WTC11 (cell line): ENCODE data around the gene AFF2.

ENCODE experiments used
- E2F5 ChIP-seq: sonication (generic); formaldehyde crosslinking; IDR thresholded peaks from 2 replicates; pipeline ENCODE4 v1.8.1; 2022; ENCODE audit warnings: mild to moderate bottlenecking, moderate library complexity, missing genetic modification reagents
- ESRRA ChIP-seq: sonication (generic); formaldehyde crosslinking; IDR thresholded peaks from 2 replicates; pipeline ENCODE4 v1.8.1; 2022; ENCODE audit warnings: mild to moderate bottlenecking, missing genetic modification reagents, borderline replicate concordance
- FOXJ3 ChIP-seq: sonication (generic); formaldehyde crosslinking; IDR thresholded peaks from 2 replicates; pipeline ENCODE4 v1.9.0; 2021; ENCODE audit warnings: missing genetic modification reagents, mild to moderate bottlenecking, borderline replicate concordance
- FOXK1 ChIP-seq: sonication (generic); formaldehyde crosslinking; IDR thresholded peaks from 2 replicates; pipeline ENCODE4 v1.8.0; 2022; ENCODE audit warnings: mild to moderate bottlenecking, moderate library complexity, missing genetic modification reagents
- GABPB1 ChIP-seq: sonication (generic); formaldehyde crosslinking; IDR thresholded peaks from 2 replicates; pipeline ENCODE4 v1.8.1; 2023; ENCODE audit warnings: mild to moderate bottlenecking, missing genetic modification reagents
- HMGA2 ChIP-seq: fragments of 250-450 bp; sonication (Bioruptor Pico); IDR thresholded peaks from 2 replicates; pipeline ENCODE4 v1.4.0; 2021; ENCODE audit warnings: mild to moderate bottlenecking, moderate library complexity
- NFYB ChIP-seq: sonication (generic); formaldehyde crosslinking; conservative IDR thresholded peaks from 2 replicates; pipeline ENCODE4 v1.8.0; 2022; ENCODE audit warnings: low read depth, missing genetic modification reagents
- ZNF121 ChIP-seq: sonication (generic); formaldehyde crosslinking; IDR thresholded peaks from 2 replicates; pipeline ENCODE4 v1.8.0; 2023; ENCODE audit warnings: missing genetic modification reagents
- ZNF219 ChIP-seq: sonication (generic); formaldehyde crosslinking; IDR thresholded peaks from 2 replicates; pipeline ENCODE4 v1.8.0; 2023; ENCODE audit warnings: missing genetic modification reagents, mild to moderate bottlenecking, borderline replicate concordance
- ZNF423 ChIP-seq: fragments of 250-450 bp; sonication (Bioruptor Pico); IDR thresholded peaks from 2 replicates; pipeline ENCODE4 v2.1.2; 2022; ENCODE audit warnings: mild to moderate bottlenecking, moderate library complexity
- TF ChIP-seq, protein P1 (sequence below): fragments of 200-600 bp; IDR thresholded peaks from 2 replicates; pipeline ENCODE4 v1.8.0; 2022; ENCODE audit warnings: antibody characterized with exemption
- TF ChIP-seq, protein P2 (sequence below): fragments of 250-450 bp; sonication (Bioruptor Pico); IDR thresholded peaks from 2 replicates; pipeline ENCODE4 v1.9.0; 2021; ENCODE audit warnings: mild to moderate bottlenecking, borderline replicate concordance
- TF ChIP-seq, protein P3 (sequence below): sonication (generic); formaldehyde crosslinking; IDR thresholded peaks from 2 replicates; pipeline ENCODE4 v1.8.1; 2022; ENCODE audit warnings: mild to moderate bottlenecking, missing genetic modification reagents, moderate library complexity, borderline replicate concordance
- TF ChIP-seq, protein P4 (sequence below): sonication (generic); formaldehyde crosslinking; IDR thresholded peaks from 2 replicates; pipeline ENCODE4 v1.8.0; 2023; ENCODE audit warnings: missing genetic modification reagents

DNA sequence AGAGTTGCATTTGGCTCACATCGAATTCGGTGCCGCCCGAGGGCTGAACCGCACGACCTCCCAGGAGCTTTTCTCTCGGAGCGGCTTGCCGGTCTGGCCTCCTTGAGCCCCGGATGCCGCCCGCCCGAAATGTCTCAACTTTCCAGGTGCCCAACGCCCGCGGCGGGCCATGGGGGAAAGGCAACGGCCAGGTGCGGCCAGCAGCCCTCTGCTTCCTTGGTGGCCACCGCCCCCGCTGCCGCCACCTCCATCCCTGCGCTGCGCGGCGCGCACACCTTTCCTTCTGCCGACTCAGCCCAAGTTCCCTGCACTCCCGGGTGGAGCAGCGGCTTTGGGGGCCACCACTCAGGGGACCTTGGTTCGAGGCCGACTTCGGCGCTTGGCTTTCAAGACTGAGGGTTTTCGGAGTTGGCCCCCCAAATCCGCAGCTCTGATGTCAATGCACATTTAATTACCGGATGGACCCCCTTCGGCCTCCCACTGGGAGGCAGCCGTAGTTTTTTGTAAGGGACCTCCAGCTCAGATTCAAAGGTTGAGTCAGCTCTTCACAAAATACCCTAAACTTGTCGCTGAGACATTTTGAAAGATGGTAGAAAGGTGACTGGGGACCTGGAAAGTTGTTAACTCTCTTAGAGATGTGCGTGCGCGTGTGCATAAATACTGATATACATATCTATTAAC, 1.1 kb downstream of the AFF2 start:
- TF ChIP-seq, protein P1, sequence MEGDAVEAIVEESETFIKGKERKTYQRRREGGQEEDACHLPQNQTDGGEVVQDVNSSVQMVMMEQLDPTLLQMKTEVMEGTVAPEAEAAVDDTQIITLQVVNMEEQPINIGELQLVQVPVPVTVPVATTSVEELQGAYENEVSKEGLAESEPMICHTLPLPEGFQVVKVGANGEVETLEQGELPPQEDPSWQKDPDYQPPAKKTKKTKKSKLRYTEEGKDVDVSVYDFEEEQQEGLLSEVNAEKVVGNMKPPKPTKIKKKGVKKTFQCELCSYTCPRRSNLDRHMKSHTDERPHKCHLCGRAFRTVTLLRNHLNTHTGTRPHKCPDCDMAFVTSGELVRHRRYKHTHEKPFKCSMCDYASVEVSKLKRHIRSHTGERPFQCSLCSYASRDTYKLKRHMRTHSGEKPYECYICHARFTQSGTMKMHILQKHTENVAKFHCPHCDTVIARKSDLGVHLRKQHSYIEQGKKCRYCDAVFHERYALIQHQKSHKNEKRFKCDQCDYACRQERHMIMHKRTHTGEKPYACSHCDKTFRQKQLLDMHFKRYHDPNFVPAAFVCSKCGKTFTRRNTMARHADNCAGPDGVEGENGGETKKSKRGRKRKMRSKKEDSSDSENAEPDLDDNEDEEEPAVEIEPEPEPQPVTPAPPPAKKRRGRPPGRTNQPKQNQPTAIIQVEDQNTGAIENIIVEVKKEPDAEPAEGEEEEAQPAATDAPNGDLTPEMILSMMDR, result no peak
- TF ChIP-seq E2F5 (CRISPR knock-in tag), result no peak
- no peak for TF ChIP-seq FOXK1
- TF ChIP-seq ZNF121, result no peak
- TF ChIP-seq, protein P2, sequence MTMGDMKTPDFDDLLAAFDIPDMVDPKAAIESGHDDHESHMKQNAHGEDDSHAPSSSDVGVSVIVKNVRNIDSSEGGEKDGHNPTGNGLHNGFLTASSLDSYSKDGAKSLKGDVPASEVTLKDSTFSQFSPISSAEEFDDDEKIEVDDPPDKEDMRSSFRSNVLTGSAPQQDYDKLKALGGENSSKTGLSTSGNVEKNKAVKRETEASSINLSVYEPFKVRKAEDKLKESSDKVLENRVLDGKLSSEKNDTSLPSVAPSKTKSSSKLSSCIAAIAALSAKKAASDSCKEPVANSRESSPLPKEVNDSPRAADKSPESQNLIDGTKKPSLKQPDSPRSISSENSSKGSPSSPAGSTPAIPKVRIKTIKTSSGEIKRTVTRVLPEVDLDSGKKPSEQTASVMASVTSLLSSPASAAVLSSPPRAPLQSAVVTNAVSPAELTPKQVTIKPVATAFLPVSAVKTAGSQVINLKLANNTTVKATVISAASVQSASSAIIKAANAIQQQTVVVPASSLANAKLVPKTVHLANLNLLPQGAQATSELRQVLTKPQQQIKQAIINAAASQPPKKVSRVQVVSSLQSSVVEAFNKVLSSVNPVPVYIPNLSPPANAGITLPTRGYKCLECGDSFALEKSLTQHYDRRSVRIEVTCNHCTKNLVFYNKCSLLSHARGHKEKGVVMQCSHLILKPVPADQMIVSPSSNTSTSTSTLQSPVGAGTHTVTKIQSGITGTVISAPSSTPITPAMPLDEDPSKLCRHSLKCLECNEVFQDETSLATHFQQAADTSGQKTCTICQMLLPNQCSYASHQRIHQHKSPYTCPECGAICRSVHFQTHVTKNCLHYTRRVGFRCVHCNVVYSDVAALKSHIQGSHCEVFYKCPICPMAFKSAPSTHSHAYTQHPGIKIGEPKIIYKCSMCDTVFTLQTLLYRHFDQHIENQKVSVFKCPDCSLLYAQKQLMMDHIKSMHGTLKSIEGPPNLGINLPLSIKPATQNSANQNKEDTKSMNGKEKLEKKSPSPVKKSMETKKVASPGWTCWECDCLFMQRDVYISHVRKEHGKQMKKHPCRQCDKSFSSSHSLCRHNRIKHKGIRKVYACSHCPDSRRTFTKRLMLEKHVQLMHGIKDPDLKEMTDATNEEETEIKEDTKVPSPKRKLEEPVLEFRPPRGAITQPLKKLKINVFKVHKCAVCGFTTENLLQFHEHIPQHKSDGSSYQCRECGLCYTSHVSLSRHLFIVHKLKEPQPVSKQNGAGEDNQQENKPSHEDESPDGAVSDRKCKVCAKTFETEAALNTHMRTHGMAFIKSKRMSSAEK (CRISPR knock-in tag), result no peak
- no peak for TF ChIP-seq ZNF423 (CRISPR knock-in tag)
- no peak for TF ChIP-seq ZNF219 (CRISPR knock-in tag)
- TF ChIP-seq HMGA2 (CRISPR knock-in tag), result no peak
- no peak for TF ChIP-seq FOXJ3 (CRISPR knock-in tag)
- TF ChIP-seq, protein P3, sequence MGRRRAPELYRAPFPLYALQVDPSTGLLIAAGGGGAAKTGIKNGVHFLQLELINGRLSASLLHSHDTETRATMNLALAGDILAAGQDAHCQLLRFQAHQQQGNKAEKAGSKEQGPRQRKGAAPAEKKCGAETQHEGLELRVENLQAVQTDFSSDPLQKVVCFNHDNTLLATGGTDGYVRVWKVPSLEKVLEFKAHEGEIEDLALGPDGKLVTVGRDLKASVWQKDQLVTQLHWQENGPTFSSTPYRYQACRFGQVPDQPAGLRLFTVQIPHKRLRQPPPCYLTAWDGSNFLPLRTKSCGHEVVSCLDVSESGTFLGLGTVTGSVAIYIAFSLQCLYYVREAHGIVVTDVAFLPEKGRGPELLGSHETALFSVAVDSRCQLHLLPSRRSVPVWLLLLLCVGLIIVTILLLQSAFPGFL (CRISPR knock-in tag), result no peak
- TF ChIP-seq ESRRA, result no peak
- TF ChIP-seq, protein P4, sequence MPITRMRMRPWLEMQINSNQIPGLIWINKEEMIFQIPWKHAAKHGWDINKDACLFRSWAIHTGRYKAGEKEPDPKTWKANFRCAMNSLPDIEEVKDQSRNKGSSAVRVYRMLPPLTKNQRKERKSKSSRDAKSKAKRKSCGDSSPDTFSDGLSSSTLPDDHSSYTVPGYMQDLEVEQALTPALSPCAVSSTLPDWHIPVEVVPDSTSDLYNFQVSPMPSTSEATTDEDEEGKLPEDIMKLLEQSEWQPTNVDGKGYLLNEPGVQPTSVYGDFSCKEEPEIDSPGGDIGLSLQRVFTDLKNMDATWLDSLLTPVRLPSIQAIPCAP (CRISPR knock-in tag), result no peak
- no peak for TF ChIP-seq GABPB1 (CRISPR knock-in tag)
- TF ChIP-seq NFYB (CRISPR knock-in tag), result no peak
